Endothelial cell of umbilical vein (primary cell): ENCODE results near the gene STEAP4. TPM values are rescaled to one million over a fixed set of nuclear protein-coding genes. Genes with fewer than 3 reads are reported as not detected.

Source experiments
- BruUV-seq: library from RNA; stranded (reverse); fragments of 400-500 nt; replicated peaks from 2 replicates; lab custom pipeline; 2021; lab: Mats Ljungman, UMichigan
- CTCF ChIA-PET: fragments of 300-600, 350-600 bp; sonication (Branson Sonifier 250); formaldehyde crosslinking; loops from one replicate; lab custom pipeline; 2021; ENCODE audit warnings: antibody characterized with exemption, inconsistent platforms; lab: Charles Lee
- POLR2A ChIA-PET: fragments of 300-600, 350-600 bp; sonication (Branson Sonifier 250); formaldehyde crosslinking; loops from one replicate; lab custom pipeline; 2021; ENCODE audit warnings: antibody characterized with exemption, inconsistent platforms; lab: Charles Lee
- DNase-seq: peaks from one replicate; pipeline ENCODE4 v3.0.0-alpha.2; 2011; ENCODE audit warnings: low read depth, low spot score
- FAIRE-seq: peaks from 2 replicates; lab custom pipeline; 2011; peaks lifted over from hg19 to GRCh38; lab: Jason Lieb, UNC
- H2AFZ ChIP-seq: 2 replicates; pipeline ENCODE4 v1.6.0; 2012; ENCODE audit warnings: low read depth, low read length, control low read depth, inconsistent platforms
- H3K27ac ChIP-seq: 2 replicates; pipeline ENCODE4 v1.5.1; 2011; ENCODE audit warnings: low read depth, mild to moderate bottlenecking, control low read depth, low read length, moderate library complexity; ENCODE audit not compliant: insufficient read depth
- H3K27me3 ChIP-seq, 2 experiments: 2 replicates each; pipeline versions ENCODE4 v1.6.0 to v1.6.1; 2011; ENCODE audit warnings: low read length in 2 of 2, mixed read lengths in 1 of 2; ENCODE audit not compliant: control insufficient read depth in 2 of 2, insufficient read depth in 2 of 2
- H3K36me3 ChIP-seq, 2 experiments: 2 replicates in 1 of 2; 3 replicates in 1 of 2; pipeline ENCODE4 v1.5.1; 2011; ENCODE audit warnings: low read length in 2 of 2, mild to moderate bottlenecking in 1 of 2, moderate library complexity in 1 of 2; ENCODE audit not compliant: control insufficient read depth in 2 of 2, insufficient read depth in 2 of 2; ENCODE audit errors: extremely low read depth in 1 of 2
- H3K4me1 ChIP-seq: 3 replicates; pipeline ENCODE4 v1.5.1; 2011; ENCODE audit warnings: mild to moderate bottlenecking, low read length; ENCODE audit not compliant: control insufficient read depth, insufficient read depth; ENCODE audit errors: extremely low read depth
- H3K4me2 ChIP-seq: 2 replicates; pipeline ENCODE4 v1.6.1; 2011; ENCODE audit warnings: low read length, control low read depth, mixed read lengths; ENCODE audit not compliant: insufficient read depth
- H3K4me3 ChIP-seq, 3 experiments: fragments of 200-600 bp in 1 of 3; sonication (generic), shearing (Covaris generic) in 1 of 3; replicated peaks in 1 of 3; 2 replicates each; pipeline ENCODE4 v1.5.1; 2011 to 2016; ENCODE audit warnings: control low read depth in 3 of 3, low read length in 3 of 3, mild to moderate bottlenecking in 2 of 3, inconsistent platforms in 1 of 3, low read depth in 1 of 3, moderate library complexity in 1 of 3; ENCODE audit not compliant: insufficient read depth in 1 of 3
- H3K79me2 ChIP-seq: 2 replicates; pipeline ENCODE4 v1.6.0; 2012; ENCODE audit warnings: low read length, inconsistent platforms; ENCODE audit not compliant: control insufficient read depth, insufficient read depth
- H3K9ac ChIP-seq: replicated peaks from 2 replicates; pipeline ENCODE3; 2011; ENCODE audit warnings: low read length, control low read depth; ENCODE audit not compliant: insufficient read depth; ENCODE audit errors: extremely low read depth
- H3K9me1 ChIP-seq: replicated peaks from 3 replicates; pipeline ENCODE4 v1.6.0; 2011; ENCODE audit warnings: mild to moderate bottlenecking, low read length; ENCODE audit not compliant: control insufficient read depth, insufficient read depth; ENCODE audit errors: extremely low read depth
- H3K9me3 ChIP-seq: replicated peaks from 2 replicates; pipeline ENCODE4 v1.5.1; 2012; ENCODE audit warnings: low read length, inconsistent platforms; ENCODE audit not compliant: control insufficient read depth, insufficient read depth
- H4K20me1 ChIP-seq: replicated peaks from 2 replicates; pipeline ENCODE3; 2011; ENCODE audit warnings: mild to moderate bottlenecking, low read length; ENCODE audit not compliant: control insufficient read depth, insufficient read depth; ENCODE audit errors: extremely low read depth
- CTCF ChIP-seq, 2 donors: IDR thresholded peaks; 1 replicate in 1 of 2; 2 replicates in 1 of 2; pipeline ENCODE4 v1.5.1; 2011; ENCODE audit warnings: low read length in 2 of 2, mild to moderate bottlenecking in 2 of 2, moderate library complexity in 2 of 2, control low read depth in 1 of 2, inconsistent platforms in 1 of 2, low read depth in 1 of 2; ENCODE audit not compliant: insufficient read depth in 1 of 2; ENCODE audit errors: extremely low read depth in 1 of 2
- EZH2 ChIP-seq: IDR thresholded peaks from 2 replicates; pipeline ENCODE4 v1.6.1; 2012; ENCODE audit warnings: borderline replicate concordance, low read depth, mild to moderate bottlenecking, moderate library complexity, low read length, inconsistent platforms; ENCODE audit not compliant: severe bottlenecking
- FOS ChIP-seq: IDR thresholded peaks from 2 replicates; pipeline ENCODE4 v1.6.1; 2011; ENCODE audit warnings: mild to moderate bottlenecking, low read length, moderate library complexity, borderline replicate concordance; ENCODE audit not compliant: insufficient read depth
- GATA2 ChIP-seq: IDR thresholded peaks from 2 replicates; pipeline ENCODE4 v1.7.0; 2011; ENCODE audit warnings: low read depth, mild to moderate bottlenecking, moderate library complexity, mixed read lengths, low read length; ENCODE audit not compliant: insufficient read length, insufficient read depth
- JUN ChIP-seq: IDR thresholded peaks from 2 replicates; pipeline ENCODE4 v1.6.1; 2011; ENCODE audit warnings: borderline replicate concordance, low read depth; ENCODE audit not compliant: insufficient read length, insufficient read depth
- MAX ChIP-seq: IDR thresholded peaks from 2 replicates; pipeline ENCODE4 v1.6.1; 2011; ENCODE audit not compliant: insufficient read depth, insufficient read length
- MYC ChIP-seq: IDR thresholded peaks from one replicate; pipeline ENCODE4 v1.6.1; 2011; ENCODE audit warnings: mild to moderate bottlenecking, low read depth, low read length
- POLR2A ChIP-seq: IDR thresholded peaks from 2 replicates; pipeline ENCODE4 v1.6.1; 2012; ENCODE audit warnings: low read depth, mild to moderate bottlenecking, control low read depth, low read length
- POLR2AphosphoS5 ChIP-seq: IDR thresholded peaks from 2 replicates; pipeline ENCODE4 v1.6.1; 2012; ENCODE audit warnings: low read depth, mild to moderate bottlenecking, control low read depth, low read length, moderate library complexity; ENCODE audit not compliant: insufficient read depth
- dilution Hi-C: fragments of 300-500 bp; cut with MboI; formaldehyde crosslinking; loops from one replicate; pipeline ENCODE4 v1.15.0; 2019; ENCODE audit warnings: low sequenced_read_pairs; ENCODE audit not compliant: extremely low pct_ligation_motif_present
- intact Hi-C: fragments of 100-400 bp; cut with micrococcal nuclease; formaldehyde crosslinking; loops from one replicate; pipeline ENCODE4 v1.10.0; 2022
- polyA plus RNA-seq, 4 experiments: library from polyadenylated mRNA; depleted of rRNA in 3 of 4; stranded (reverse) in 3 of 4; unstranded in 1 of 4; fragments of >200 nt; gene quantifications; 2 replicates each; pipeline versions ENCODE4 v1.2.1 to v1.2.3, GENCODE V29; 2011 to 2012; ENCODE audit warnings: missing spikeins in 1 of 4
- total RNA-seq: library from RNA; stranded (reverse); gene quantifications from 2 replicates; pipeline ENCODE4 v1.2.3, GENCODE V29; 2021

Gene STEAP4
- total and polyA plus RNA-seq, 2 donors (not counting 3 experiments of a cell fraction or from before 2014, with no cell fraction given), result not detected

GRCh38 chr7:88244258-88244657 lies 62.4 kb downstream of the STEAP4 start:
- no peaks in the 10 kb centered on the region for H4K20me1 ChIP-seq
- H3K36me3 ChIP-seq, result no peaks in the 10 kb centered on the region
- no peak overlapping the region for H3K4me2 ChIP-seq
- no peak for DNase-seq
- no peak overlapping the region for H3K9ac ChIP-seq
- TF ChIP-seq EZH2, result no peak
- TF ChIP-seq JUN, result no peak
- no peak for TF ChIP-seq MYC
- TF ChIP-seq POLR2A, result no peak
- no peak for TF ChIP-seq CTCF (IDR thresholded peaks at IDR 0.05; ENCODE audit: extremely low read depth in 1 of 2, insufficient read depth in 1 of 2, low read depth in 1 of 2, low read length in 2 of 2)
- TF ChIP-seq POLR2AphosphoS5, result no peak
- TF ChIP-seq FOS, result no peak
- no peak for TF ChIP-seq MAX
- TF ChIP-seq GATA2, result no peak
- no peak for FAIRE-seq
- intact Hi-C loops, result loop anchor here (10.0 kb wide), 1 partner anchor 1871 kb away; no protein-coding TSS in a partner anchor
- no peak overlapping the region for H3K4me3 ChIP-seq
- CTCF ChIA-PET, result interaction anchor here (0.5 to 4.0 kb wide), 10 partner anchors 8 to 1379 kb away, joined by 3 to 56 read pairs (median 4); no protein-coding TSS in a partner anchor
- H3K79me2 ChIP-seq, result no peaks in the 10 kb centered on the region
- dilution Hi-C loops, result no loop called here
- no peaks in the 10 kb centered on the region for H3K4me1 ChIP-seq
- no TSS peak for BruUV-seq
- no peak overlapping the region for H3K27ac ChIP-seq
- H3K9me3 ChIP-seq, result no peaks in the 10 kb centered on the region
- H3K9me1 ChIP-seq, result no peaks in the 10 kb centered on the region
- no peak overlapping the region for H2AFZ ChIP-seq
- H3K27me3 ChIP-seq, result peaks cover 0 to 2% of the 10 kb centered on the region in 2 experiments
- POLR2A ChIA-PET, result no interaction called here
